GM19328 (cell line): ENCODE results near the gene GPC3.

Experiments used
- ATAC-seq: cut with Tn5 transposase; IDR thresholded peaks from one replicate; pipeline ENCODE4 v1.9.1; 2021; ENCODE audit warnings: mild to moderate bottlenecking, moderate library complexity; ENCODE audit not compliant: unreplicated experiment

Gene GPC3

GRCh38 chrX:133971586-133971985, 13.8 kb downstream of the GPC3 start:
- no peak for ATAC-seq

GRCh38 chrX:133970076-133970475, 15.3 kb downstream of the GPC3 start:
- no peak for ATAC-seq

- ATAC-seq, result no peak
Observed at GRCh38 chrX:133969191-133969590, 16.2 kb downstream of the GPC3 start.

GRCh38 chrX:133968109-133968508, 17.3 kb downstream of the GPC3 start:
- ATAC-seq, result no peak

GRCh38 chrX:133966199-133966598, 19.2 kb downstream of the GPC3 start:
- ATAC-seq, result no peak

- no peak for ATAC-seq
Observed at GRCh38 chrX:133965321-133965720, 20.1 kb downstream of the GPC3 start.

GRCh38 chrX:133961046-133961445, 24.3 kb downstream of the GPC3 start:
- no peak for ATAC-seq

GRCh38 chrX:133959972-133960371, 25.4 kb downstream of the GPC3 start:
- ATAC-seq, result no peak

- no peak for ATAC-seq
Observed at GRCh38 chrX:133958997-133959688, 26.3 kb downstream of the GPC3 start.

GRCh38 chrX:133956570-133957340, 28.6 kb downstream of the GPC3 start:
- ATAC-seq, result no peak

GRCh38 chrX:133953785-133954355, 31.5 kb downstream of the GPC3 start:
- ATAC-seq, result no peak

GRCh38 chrX:133953078-133953477, 32.3 kb downstream of the GPC3 start:
- ATAC-seq, result no peak

GRCh38 chrX:133951098-133951497, 34.3 kb downstream of the GPC3 start:
- ATAC-seq, result no peak

GRCh38 chrX:133950214-133950613, 35.2 kb downstream of the GPC3 start:
- no peak for ATAC-seq

- no peak for ATAC-seq
Observed at GRCh38 chrX:133948895-133949294, 36.5 kb downstream of the GPC3 start.

GRCh38 chrX:133947996-133948395, 37.4 kb downstream of the GPC3 start:
- ATAC-seq, result no peak

- no peak for ATAC-seq
Observed at GRCh38 chrX:133947022-133947421, 38.4 kb downstream of the GPC3 start.

GRCh38 chrX:133943507-133943906, 41.9 kb downstream of the GPC3 start:
- no peak for ATAC-seq

- ATAC-seq, result no peak
Observed at GRCh38 chrX:133939655-133940302, 45.6 kb downstream of the GPC3 start.

- ATAC-seq, result no peak
Observed at GRCh38 chrX:133938530-133938929, 46.9 kb downstream of the GPC3 start.

GRCh38 chrX:133937022-133937421, 48.4 kb downstream of the GPC3 start:
- no peak for ATAC-seq

- no peak for ATAC-seq
Observed at GRCh38 chrX:133935076-133935475, 50.3 kb downstream of the GPC3 start.
